Pulmonary artery endothelial cell (primary cell): ENCODE measurements around the gene GPR146. TPM values are rescaled to one million over a fixed set of nuclear protein-coding genes. Genes with fewer than 3 reads are reported as not detected.

Source experiments
- DNase-seq: peaks from one replicate; pipeline ENCODE4 v3.0.0-alpha.2; 2011; ENCODE audit warnings: low read depth, low spot score
- total RNA-seq: library from RNA; depleted of rRNA; stranded (reverse); fragments of >200 nt; gene quantifications from 2 replicates; pipeline ENCODE4 v1.2.3, GENCODE V29; 2014

The GPR146 gene
- total RNA-seq, 1 donor from 2014 or later: 17.4 TPM

DNA sequence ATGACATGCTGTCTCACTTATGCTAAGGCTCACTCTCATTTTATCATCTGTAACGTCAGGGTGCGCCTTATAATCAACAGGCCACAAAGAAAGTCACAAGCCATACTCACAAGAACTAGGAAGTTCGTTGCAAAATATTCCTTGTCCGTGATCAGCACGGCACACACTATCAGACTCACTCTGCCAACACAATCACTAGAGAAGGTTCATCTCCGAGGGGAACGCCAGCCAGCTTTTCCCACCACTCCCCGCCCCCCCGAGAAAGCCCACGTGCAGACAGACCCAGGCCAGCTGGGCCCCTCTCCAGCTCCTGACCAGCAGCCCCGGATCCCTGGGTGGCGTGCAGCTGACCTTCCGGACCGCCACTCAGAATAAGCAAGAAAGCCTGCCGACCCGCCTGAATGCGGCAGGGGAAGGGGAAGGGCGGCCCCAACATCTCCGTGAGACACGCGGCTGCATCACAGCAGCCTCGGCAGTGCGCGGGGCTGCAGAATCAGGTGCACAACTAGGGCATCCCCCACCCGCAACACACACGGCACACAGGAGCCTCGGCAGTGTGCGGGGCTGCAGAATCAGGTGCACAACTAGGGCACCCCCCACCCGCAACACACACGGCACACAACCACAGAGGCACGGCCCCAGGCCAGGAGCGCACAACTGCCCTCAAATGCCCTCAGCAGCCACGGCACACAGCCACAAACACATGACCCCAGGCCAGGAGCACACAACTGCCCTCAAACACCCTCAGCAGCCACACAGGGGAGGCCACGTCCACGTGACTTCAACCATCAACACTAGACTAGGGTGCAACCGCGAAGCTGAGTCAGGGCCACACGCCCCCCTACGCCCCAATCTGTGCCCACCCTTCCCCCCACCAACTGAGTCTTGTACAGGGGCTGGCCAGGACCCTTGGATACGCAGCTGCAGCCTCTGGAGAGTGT, 2.5 kb upstream of the GPR146 start:
- no peak for DNase-seq

DNA sequence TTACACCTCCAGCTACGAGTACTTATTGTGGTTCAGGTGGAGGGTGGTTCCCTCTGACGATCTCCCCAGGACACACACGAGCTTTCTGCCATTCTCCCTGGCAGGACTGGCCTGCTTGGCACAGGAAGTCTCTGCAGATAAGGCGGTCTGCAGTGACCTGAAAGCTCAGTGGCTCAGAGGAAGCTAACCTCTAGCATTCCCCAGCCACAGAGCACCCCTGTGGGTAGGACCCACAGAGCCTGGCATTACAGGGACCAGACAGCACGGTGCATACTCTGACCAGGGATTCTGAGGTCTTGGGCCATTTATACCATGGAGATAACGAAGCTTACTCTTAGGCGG, 1.9 kb upstream of the GPR146 start:
- DNase-seq: no peak

DNA sequence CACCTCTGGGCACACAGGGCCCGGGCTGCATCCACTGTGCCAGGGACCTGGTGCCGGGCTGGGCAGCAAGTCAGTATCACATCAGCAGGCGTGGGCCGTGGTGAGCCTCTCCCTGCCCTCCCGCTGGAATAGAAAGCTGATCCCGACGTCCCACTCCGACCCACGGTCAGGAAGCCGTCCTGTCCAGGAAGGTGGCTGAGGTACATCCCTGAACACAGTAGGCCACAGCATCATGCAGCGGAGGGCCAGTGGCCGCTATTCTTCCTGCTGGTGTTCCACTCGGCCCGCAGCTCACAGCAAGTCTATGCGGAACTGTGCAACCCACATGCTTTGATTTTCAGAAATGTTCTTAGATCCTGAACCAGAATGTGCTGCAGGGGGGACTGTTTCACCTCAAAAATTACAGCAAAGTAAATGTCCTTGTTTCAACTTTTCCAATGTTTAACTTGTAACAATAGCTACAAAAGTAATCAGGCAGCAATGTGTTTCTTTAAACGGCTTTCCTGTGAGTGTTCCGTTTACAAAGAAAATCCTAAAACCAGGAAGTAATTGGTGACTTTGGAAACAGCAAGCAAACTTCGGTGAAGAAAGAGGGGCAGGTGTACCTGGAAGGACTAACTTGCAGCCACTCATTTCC, 676 bp upstream of the GPR146 start:
- no peak for DNase-seq

DNA sequence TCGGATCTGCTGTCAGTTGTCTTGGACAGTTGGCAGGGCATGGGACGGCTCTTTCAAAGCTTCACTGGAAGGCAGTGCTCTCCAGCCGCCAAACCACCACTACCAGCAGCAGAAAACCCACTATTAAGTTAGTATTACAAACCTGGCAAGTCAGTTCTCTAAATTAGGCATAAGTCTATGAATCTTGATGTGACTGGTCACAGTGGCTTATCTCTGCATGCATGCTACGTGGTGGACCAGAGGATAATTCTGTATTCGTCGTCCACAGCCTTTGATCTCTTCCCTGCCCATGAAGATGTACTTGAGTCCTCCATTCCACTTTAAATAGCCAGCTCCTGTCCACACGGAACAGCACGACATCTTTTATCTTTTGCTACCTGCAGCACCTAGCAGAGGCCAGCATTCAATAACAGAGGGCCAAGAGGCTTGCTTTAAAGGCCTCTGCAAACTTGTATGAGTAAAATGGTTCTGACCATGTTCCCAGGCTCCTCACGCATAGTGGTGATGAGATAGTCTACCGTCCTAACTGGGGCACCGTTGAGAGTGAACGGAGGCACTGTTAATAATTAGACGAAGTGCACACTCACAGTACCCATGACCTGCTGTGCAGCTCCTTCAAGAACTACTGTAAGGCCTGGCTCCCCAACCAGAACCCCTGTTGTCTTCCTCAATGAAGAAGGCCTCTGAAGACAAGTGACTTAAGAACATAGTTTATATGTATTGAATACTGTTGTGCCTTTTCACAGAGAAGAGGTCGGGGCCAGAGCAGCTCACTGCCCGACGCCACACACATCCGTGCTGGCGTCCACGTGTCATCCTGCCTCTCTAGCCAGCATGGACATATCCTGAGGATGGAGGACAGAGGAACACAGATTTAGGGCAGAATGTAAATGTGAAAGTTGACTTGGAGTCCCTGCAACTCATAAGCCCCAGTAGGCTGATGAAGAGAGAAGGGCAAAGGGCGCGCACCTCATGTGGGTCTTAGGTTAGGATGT, 1.0 kb downstream of the GPR146 start:
- DNase-seq: no peak

DNA sequence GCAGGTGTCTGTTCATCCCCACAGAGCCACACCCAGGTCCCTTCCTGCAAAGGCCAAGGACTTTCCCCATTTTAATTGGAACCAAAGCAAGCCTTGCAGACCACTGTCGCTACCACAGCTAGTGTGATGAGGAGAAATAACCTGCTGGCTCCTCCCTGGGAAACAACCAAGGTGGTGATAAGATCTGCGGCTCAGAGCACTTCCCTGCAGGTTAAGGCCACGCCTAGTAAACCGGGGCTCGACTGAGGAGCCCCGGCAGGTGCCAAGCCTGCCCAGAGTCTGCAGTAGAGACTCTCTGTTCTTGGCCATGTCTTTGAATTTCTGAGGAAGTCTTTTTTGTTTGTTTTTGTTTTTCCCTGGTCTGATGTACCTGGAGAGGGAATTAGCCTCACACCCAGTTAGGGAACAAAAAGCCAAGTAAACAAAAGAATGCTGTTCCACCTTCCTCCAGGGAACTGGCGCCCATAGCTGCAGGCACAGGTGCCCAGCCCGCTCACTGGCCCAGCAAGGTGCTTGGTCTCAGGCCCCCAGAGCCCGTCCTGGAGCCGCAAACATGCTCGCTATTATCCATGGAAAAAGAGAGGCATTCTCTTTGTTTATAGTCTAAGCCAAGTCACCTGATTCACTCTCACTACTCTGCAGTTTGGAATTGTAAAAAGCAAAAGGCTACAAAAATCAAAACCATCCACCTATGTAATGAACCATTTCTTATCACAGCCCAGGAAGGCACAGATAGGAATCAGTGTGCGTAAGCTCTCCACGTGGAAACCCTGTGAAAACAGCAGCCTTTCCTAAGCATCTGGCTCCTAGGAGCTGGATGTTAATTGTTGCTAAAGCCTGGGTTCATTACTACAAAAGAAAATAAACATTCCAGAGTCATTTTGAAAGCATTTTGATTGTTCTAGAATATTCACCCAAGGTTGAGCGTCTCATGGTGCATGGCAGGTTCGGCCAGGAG, 2.7 kb downstream of the GPR146 start:
- no peak for DNase-seq

DNA sequence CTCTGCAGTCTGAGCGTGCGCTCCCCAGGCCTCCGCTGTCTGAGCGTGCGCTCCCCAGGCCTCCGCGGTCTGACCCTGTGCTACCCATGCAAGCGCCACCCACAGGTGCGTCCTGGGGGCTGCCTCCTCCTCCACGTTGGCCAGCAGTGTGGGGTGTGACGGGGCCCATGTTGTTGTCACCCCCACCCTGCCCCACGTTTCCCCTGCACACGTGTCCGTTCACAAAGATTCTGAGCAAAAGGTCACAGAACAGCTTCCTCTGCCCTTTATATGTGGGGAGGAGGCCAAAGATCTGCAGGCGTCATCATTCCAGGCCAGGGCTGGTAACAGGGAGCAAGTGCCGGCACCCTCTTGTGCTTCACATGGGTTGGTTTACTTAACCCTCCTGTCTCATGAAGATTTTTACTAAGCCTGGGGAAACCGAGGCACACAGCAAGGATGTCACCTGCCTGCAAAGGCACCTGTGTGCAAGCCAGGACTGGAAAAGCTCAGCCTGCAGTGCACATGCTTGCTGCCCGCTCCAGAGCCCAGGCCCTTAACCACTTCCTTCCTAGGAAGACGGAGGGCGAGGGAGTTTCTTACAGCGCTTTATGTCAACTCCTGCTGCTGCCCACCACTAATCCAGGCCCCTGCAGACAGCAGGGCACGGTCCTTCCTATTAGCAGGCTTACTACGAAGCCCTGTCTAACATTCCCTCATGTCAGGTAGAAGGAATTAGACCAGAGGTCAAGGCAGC, 4.8 kb downstream of the GPR146 start:
- no peak for DNase-seq

DNA sequence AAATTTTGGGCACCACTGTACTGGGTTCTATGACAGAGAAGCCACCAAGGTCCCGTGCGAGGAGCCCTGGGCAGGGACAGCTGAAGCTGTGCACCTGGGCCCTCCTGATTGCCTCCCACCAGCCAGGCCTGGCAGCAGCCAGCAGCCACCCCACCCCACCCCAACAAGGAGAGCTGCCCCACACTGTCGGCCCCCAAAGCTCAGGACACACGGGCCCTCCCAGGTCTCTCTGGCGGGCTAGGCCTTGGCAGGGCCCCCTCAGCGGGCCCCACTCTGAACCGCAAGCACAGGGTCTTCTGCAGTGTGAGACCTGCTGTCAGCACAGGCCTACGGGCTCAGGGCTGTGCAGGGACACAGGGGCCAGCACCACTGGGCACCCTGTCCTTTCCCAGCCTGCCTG, 5.5 kb downstream of the GPR146 start:
- DNase-seq: no peak

DNA sequence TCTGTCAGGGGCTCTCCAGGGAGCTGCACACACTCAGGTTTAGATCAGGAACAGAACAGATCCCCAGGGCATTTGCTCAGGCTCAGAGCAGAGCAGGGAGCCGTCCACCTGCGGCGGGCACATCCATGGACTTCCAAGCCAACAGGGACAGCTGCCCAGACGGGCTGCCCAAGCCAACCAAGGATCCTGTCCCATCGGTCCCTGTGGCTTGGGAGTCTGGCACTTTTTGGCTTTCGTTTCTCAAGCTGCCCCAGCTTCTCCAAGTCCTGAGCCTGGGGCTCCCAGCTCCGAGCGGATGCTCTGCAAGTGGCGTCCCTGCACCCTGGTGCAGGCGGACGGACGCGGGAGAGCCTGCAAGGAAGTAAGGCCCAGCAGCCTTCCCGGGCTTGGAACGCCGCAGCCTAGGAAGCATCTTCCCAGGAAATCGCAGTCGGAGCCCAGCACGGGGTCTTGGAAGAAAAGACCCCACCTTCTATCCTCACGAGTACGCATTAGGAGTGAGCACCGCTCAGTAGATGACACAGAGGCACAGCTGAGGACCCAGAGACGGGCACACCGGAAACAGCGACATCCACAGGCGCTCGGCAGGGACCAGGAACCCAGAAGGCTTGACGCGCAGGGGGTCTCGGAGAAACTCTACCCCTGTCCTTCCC, 6.0 kb downstream of the GPR146 start:
- DNase-seq: no peak

DNA sequence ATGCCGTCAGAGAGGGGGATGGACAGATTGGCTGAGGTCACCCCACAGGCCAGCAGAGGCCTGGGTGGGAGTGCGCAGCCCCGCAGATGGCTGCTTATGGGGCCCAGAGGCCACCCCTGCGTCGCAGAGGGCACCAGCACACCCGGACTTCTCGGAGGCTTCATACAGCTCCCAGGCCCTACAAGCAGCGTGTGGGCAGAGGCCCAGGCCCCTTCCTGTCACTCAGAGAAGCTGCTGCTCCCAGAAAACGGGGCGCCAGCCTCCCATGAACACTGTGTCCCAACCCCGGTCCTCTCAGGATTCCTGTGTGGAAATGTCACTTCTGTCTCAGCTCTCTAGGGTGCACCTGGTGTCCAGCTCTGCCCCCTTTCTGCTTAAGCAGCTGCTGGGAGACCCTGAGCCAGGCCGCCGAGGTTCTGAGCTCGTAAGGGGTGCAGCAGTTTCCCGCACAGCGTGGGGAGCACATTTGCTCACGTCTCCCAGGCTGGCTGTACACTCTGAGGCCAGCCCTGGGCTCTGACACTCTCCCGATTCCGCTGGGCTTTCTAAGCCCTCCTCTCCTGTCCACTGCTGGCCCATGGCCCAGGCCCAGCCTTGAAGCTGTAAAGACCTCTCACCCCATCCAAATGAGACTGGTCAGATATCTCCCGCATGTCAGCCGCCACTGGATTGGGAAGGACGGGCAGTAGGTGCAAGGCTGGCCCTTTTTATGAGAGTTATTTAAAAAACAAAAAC, 6.8 kb downstream of the GPR146 start:
- DNase-seq: no peak

DNA sequence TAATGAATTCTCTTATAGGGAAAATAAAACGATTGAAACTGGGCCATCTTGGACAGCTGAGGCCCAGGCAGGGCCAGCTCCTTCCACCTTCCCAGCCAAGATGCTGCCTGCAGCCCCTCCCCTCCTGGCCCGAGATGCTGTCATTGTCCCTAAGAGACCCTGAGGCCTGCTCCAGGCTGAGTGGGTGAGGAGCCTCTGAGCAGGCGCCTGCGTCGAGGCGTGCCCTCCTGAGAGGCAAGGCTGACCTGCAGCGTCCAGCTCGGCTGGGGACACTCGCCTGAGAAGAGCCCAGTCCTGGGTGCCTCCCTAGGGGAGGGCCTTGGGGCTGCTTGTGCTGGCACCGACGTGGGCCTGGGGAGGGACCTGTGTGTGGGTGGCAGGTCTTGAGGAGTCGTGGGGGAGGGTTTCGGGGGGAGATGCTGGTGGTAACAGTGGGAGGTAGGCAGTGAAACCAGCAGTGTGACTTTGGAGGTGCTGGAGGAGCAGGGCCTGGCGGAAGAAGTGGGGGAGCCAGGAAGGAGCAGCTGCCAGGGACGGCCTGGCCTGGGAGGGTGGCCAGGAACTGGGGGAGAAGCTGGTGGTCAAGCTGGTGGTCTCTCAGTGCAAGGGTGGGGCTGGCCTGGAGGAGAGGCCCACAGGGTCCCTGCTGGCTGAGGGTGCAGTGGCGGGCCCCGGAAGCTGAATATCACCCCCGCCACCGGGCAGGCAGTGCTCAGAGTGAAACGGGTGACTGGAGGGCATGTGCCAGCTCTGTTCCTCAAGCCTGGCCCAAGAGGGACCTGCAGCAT, 7.9 kb downstream of the GPR146 start:
- no peak for DNase-seq

DNA sequence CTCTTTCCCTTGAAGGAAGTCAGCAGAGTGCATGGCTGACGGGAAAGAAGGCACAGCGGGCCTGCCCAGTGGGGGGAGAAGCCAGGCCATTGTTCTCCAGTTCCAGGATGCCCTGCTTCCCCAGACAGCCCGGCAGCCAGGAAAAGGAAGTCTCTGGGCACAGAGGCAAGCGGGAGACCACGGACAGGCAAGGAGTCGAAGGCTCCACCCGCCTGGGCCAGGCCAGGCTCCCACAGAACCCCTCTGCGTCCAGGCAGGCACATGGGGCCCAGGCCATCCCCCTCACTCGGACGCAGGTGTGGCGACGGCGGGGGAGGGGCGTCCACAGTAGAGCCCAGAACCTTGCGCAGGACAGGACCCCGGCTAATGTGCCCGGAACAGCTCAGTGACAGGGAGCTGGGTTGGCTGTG, 8.7 kb downstream of the GPR146 start:
- no peak for DNase-seq

DNA sequence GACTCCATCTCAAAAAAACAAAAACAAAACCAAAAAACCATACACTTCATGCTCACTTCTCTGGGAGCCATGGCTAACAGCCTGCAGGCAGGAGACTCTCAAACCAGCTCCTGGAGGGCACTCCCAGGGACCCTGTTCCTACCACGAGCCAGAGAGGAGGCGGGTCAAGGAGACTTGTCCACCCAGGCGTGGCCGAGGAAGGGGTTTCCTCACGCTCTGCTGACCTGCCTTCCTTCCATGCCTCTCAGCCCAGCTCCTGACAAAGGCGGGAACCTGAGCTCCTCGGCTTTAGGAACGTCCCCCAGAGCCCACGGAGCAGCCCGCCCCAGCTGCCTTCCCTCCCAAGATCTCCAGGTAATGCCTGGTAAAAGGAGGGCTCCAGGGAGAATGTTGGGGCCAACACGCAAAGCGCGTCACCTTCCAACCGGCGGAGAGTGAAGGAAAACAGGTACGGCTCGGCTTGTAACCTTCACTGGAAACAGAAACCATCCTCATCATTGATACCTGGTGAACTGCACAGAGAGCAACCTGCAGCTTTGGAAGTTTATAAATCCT, 9.5 kb downstream of the GPR146 start:
- DNase-seq: no peak

DNA sequence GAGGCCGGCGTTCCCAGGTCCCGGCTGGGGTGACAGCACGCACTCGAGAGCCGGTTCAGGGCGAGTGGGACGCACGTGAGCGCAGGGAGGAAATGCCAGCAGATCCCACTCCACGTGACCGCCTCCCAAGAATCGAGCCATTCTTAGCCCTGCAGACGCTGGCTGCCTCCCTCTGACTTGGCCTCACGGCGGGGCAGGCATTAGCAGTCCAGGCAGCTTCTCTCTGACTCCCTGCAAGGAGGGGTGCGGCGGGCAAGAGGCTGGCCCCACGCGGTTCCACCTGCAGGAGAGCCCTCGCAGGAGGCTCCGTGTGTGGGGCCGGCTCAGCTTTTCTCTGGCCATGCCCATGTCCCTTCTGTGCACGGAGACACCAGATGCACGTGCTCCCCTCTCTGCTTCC, 10.1 kb downstream of the GPR146 start:
- DNase-seq: no peak

DNA sequence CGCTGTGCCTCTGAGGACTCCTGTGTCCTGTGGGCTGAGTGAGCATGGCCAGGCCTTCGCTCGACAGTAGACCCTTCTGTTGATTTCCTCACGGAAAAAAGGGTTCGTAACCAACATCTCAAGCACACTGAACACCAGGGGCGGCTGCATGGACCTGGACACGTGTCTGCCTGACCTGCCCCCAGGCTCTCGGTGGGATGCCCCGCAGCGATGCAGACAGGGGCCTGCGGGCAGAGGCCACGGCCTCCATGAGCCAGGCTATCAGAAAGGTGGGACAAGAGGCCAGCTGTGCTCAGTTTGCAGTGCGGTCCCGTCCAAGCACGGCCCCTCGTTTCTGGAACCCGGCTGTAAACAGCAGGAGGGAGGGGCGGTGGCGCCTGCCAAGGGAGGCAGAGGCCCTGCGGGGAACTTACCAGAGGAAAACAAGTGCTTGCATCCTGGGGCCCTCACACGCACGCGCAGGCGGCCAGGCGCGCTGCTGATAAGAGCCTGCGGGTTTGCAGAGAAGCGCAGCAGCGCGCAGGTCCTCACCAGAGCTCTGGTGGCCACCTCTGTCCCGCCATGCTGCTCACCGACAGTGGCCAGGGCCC, 10.6 kb downstream of the GPR146 start:
- peak; percentile 69 for DNase-seq

DNA sequence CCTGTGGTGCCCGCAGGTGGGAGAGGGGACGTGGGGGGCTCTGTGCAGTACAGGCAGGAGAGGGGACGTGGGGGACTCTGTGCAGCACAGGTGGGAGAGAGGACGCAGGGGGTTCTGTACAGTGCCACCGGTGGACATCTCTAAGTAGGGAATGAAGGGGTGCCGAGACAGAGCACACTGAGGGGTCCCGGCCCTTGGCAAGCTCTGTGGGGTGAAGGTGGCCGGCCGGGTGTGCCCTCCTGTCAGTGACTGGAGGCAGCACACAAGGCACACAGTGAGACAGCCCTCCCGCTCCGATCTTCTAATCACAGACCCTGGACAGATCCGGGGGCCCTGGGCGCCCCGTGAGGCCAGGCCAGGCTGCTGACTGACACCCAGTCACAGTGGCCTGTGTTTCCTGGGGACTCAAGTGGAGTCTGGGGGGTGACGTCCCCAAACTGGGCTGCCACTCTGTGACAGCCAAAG, 11.2 kb downstream of the GPR146 start:
- no peak for DNase-seq

DNA sequence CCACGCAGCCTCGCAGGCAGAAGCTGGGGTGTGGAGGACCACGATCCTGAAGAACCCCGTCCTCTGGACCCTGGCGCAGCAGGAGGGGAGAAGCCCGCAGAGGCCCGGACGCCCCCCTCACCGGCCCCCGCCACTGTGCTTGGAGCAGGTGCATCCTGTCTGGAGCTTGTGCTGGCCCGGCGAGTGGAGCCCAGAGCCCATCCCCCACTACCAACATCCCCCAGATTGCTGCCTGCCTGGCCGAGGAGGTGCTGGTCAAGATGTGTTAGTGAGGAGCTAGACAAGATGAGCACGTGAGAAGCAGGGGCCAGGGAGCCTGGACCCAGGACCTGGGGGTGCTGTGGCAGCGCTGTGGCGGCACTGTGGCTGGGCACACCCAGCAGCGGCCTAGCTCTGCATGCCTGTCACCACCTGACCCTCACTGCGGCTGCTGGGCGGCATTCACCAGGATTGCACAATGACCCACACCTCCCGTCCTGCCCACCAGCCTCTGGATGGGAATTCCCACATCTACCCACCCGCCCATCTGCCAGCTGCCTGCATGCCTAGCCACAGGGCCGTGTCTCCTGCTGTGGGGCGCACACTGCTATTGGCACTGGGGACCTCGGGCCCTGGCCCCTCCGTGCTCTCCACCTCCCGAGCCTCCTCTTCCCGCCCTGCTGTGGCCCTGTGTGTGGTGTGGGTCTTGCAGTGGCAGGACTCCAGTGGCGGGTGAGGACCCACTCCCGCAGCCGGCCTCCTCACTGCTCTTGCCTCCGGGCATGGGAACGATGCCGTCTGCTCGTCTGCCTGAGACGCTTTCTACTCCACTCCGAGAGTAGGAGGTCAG, 11.8 kb downstream of the GPR146 start:
- DNase-seq: no peak
